Measurements from ENCODE around the gene FFAR4.

The FFAR4 gene

DNA sequence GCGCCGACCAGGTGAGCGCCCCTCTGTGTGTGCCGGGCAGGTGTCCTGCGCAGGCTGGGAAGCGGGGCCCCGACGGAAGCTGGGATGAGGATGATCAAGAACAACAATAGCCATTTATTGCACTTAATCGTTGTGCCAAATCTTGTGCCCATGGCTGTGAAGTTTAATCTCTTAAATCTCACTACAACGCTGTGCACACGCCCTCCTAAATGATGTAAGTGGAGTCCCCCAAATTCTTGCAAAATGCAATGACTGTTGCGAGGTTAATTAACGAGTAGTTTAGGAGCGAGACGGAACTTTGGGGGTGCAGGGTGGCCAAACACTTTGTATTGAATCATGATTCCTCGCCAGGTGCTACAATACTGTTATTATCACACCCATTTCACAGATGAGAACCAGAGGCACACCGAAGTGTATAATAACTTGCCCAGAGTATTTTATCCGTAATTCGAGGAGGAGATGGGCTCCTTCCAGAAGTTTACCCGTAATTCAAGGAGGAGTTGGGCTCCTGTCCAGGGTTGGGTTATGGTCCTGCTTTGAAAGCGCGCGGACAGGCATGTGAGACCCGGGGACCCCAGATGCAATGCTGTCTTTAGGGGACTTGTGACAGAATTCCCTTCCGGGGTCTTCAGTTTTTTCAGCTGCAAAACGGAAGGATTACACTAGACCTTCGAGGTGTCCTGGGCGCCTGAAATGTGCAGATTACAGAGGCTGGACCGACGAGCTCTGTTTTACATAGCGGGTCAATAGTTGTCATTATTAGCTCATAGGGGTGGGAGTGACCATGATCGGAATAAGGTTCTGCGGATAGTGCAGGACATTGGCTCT lies 1.0 kb downstream of the FFAR4 start:
- Mint-ChIP-seq H3K27ac (no peak overlapping the region), H3K4me1 (peaks cover 11% of the 10 kb centered on the region), H3K4me3 (peak overlapping the region; percentile 52 to 78 (median 56)), H3K36me3 (ENCODE audit: low read depth) (peaks cover 3% of the 10 kb centered on the region), H3K9me3 (no peaks in the 10 kb centered on the region), H3K27me3 (ENCODE audit: low read depth) (peaks cover 95% of the 10 kb centered on the region)
- TF ChIP-seq, protein P1, sequence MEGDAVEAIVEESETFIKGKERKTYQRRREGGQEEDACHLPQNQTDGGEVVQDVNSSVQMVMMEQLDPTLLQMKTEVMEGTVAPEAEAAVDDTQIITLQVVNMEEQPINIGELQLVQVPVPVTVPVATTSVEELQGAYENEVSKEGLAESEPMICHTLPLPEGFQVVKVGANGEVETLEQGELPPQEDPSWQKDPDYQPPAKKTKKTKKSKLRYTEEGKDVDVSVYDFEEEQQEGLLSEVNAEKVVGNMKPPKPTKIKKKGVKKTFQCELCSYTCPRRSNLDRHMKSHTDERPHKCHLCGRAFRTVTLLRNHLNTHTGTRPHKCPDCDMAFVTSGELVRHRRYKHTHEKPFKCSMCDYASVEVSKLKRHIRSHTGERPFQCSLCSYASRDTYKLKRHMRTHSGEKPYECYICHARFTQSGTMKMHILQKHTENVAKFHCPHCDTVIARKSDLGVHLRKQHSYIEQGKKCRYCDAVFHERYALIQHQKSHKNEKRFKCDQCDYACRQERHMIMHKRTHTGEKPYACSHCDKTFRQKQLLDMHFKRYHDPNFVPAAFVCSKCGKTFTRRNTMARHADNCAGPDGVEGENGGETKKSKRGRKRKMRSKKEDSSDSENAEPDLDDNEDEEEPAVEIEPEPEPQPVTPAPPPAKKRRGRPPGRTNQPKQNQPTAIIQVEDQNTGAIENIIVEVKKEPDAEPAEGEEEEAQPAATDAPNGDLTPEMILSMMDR (IDR thresholded peaks at IDR 0.05; ENCODE audit: unreplicated experiment in 3 of 3): no peak

DNA sequence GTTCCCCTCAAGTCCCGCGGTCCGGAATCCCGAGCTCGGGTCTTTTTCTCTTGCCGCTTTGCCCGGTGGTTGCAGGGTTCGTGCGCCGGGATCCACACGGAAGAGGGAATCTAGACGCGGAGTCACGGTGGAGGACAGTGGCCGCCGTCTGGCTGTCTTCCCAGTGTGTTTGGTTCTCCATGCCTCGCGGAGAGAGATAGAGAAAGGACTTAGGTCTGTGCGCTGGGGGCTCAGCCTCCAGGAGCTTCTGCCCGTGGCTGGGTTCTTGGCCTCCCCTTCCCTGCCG lies 1.6 kb downstream of the FFAR4 start:
- peaks cover 98% of the 10 kb centered on the region for H3K27me3 Mint-ChIP-seq (ENCODE audit: low read depth)
- peaks cover 11% of the 10 kb centered on the region for H3K4me1 Mint-ChIP-seq
- peaks cover 3% of the 10 kb centered on the region for H3K36me3 Mint-ChIP-seq (ENCODE audit: low read depth)
- H3K4me3 Mint-ChIP-seq: peak overlapping the region; percentile 52 to 56 (median 53)
- H3K9me3 Mint-ChIP-seq: no peaks in the 10 kb centered on the region
- TF ChIP-seq, protein P1 (IDR thresholded peaks at IDR 0.05; ENCODE audit: unreplicated experiment in 3 of 3): no peak
- H3K27ac Mint-ChIP-seq: no peak overlapping the region

DNA sequence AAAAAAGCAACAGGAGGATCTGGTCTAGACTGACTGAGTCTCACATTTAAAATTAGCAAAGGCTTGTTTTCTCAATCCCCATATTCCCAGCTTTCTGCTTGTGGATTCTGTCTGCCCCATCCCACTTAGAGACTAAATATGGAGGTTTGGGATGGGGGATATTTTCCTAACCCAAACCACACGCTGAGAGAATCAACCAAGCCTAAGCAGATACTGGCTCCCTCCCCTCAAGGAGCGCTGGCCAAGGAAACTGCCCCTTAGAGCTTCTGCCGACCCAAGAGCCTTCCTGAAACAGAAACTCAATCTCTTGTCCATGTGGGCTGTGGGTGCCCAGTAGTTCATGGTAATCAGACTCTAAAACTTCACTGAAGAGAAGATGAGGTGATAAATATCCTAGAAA lies 3.9 kb downstream of the FFAR4 start:
- H3K4me1 Mint-ChIP-seq: peaks cover 11% of the 10 kb centered on the region
- peaks cover 88% of the 10 kb centered on the region for H3K27me3 Mint-ChIP-seq (ENCODE audit: low read depth)
- no peak overlapping the region for H3K27ac Mint-ChIP-seq
- TF ChIP-seq, protein P1 (IDR thresholded peaks at IDR 0.05; ENCODE audit: unreplicated experiment in 3 of 3): no peak
- H3K4me3 Mint-ChIP-seq: no peak overlapping the region
- peaks cover 3% of the 10 kb centered on the region for H3K36me3 Mint-ChIP-seq (ENCODE audit: low read depth)
- no peaks in the 10 kb centered on the region for H3K9me3 Mint-ChIP-seq

DNA sequence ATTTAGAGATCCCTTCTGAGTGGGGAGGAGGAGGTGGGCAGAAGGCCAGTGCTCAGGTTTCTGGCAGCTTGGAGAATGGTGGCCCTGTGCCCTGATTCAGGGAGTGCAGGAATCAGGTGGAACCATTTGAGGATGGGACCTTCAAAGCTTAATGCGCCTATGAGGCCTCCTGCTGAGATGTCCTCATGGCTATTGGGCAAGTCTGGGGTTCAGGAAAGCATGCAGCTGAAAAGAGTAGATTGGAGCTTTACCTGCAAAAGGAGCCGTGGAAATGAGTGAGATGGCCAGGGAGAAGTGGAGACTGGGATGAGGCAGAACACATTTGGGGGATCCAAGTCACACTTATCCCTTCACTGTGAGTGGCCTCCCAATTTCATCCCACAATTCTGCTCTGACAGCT lies 6.1 kb downstream of the FFAR4 start:
- H3K36me3 Mint-ChIP-seq (ENCODE audit: low read depth): peaks cover 3% of the 10 kb centered on the region

DNA sequence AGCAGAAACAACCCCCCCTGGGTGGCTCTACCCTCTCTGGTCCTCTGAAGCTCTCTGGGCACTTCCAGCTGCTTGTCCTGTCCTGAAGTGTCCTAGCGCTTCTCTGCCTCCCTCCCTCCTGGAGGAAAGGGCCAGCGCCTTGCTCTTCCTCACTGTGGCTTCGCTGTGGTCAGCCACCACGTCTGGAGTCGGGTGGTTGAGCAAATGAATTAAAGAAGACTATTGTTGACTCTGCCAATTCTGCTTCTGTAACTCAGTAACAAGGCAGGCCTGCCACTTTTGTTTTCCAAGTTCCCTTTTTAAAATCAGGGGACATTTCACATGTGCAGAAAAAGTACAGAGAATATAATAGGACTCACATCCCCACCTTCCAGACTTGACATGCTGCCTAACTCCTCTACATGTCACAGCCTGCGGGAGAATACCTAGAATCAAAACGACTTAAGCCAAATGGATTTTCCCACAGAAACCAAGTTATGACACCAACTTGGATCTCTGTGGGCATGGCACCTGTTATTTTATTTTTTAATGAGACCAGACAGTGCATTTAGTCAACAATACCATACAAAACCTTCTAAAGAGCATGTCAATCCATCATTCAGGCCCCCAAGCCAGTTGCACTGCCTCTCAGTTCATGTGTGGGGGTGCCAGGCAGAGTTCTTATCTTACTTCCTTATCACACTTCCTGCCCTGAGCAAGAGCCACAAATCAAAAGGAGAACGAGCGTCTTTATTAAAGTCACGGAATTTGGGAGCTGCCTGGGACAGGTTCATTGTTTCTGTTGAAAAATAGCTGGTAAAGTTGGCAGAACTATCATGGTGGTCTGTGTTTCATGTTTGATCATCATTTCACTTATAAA lies 6.8 kb downstream of the FFAR4 start:
- TF ChIP-seq, protein P1 (IDR thresholded peaks at IDR 0.05; ENCODE audit: unreplicated experiment in 3 of 3): no peak
- no peak overlapping the region for H3K27ac Mint-ChIP-seq
- no peaks in the 10 kb centered on the region for H3K9me3 Mint-ChIP-seq
- H3K4me1 Mint-ChIP-seq: no peaks in the 10 kb centered on the region
- peaks cover 3% of the 10 kb centered on the region for H3K36me3 Mint-ChIP-seq (ENCODE audit: low read depth)
- no peak overlapping the region for H3K4me3 Mint-ChIP-seq
- H3K27me3 Mint-ChIP-seq (ENCODE audit: low read depth): peaks cover 59% of the 10 kb centered on the region

More for the DNA sequence above, 6.1 kb downstream of the FFAR4 start:
- TF ChIP-seq, protein P1 (IDR thresholded peaks at IDR 0.05; ENCODE audit: unreplicated experiment in 3 of 3): no peak
- no peaks in the 10 kb centered on the region for H3K9me3 Mint-ChIP-seq
- peaks cover 66% of the 10 kb centered on the region for H3K27me3 Mint-ChIP-seq (ENCODE audit: low read depth)
- H3K27ac Mint-ChIP-seq: no peak overlapping the region
- peaks cover 5% of the 10 kb centered on the region for H3K4me1 Mint-ChIP-seq
- H3K4me3 Mint-ChIP-seq: no peak overlapping the region
